Thyroid gland (tissue), 4 donors: Measurements from ENCODE around the gene CTIF. TPM values are rescaled to one million over a fixed set of nuclear protein-coding genes. Genes with fewer than 3 reads are reported as not detected.

ENCODE experiments used
- DNase-seq, 2 donors: peaks; one replicate each; pipeline ENCODE4 v3.0.0-alpha.2; 2019
- H3K27ac ChIP-seq, 3 donors: fragments of 200-600 bp; sonication (generic); 1 replicate in 2 of 3; 2 replicates in 1 of 3; pipeline ENCODE4 v1.5.1; 2016 to 2019; ENCODE audit warnings: mild to moderate bottlenecking in 1 of 3, moderate library complexity in 1 of 3
- H3K27me3 ChIP-seq: fragments of 200-600 bp; sonication (generic); one replicate; pipeline ENCODE4 v1.5.1; 2019
- H3K36me3 ChIP-seq, 2 donors: fragments of 200-600 bp; sonication (generic); one replicate each; pipeline ENCODE4 v1.5.1; 2016 to 2019
- H3K4me1 ChIP-seq, 2 donors: fragments of 200-600 bp; sonication (generic); one replicate each; pipeline ENCODE4 v1.5.1; 2017 to 2019
- H3K4me3 ChIP-seq, 3 donors: fragments of 200-600 bp; sonication (generic); replicated peaks in 1 of 3; 1 replicate in 2 of 3; 2 replicates in 1 of 3; pipeline ENCODE4 v1.5.1; 2016; ENCODE audit warnings: mild to moderate bottlenecking in 1 of 3
- H3K9me3 ChIP-seq: fragments of 200-600 bp; sonication (generic); one replicate; pipeline ENCODE4 v1.5.1; 2017
- POLR2A ChIP-seq, 2 donors: fragments of 450-650 bp; IDR thresholded peaks; one replicate each; pipeline ENCODE4 v1.6.1; 2017; ENCODE audit warnings: antibody characterized with exemption in 2 of 2, mild to moderate bottlenecking in 2 of 2, moderate library complexity in 1 of 2
- WGBS, 2 donors: methylation state at CpG; one replicate each; pipeline ENCODE4 v1.1.5; 2017; 5-methylcytosine and 5-hydroxymethylcytosine counted together
- intact Hi-C: fragments of 100-400 bp; cut with DNase I; formaldehyde crosslinking; loops from one replicate; pipeline ENCODE4 v1.15.1; 2023
- total RNA-seq, 4 donors: library from RNA; depleted of rRNA; stranded (reverse); fragments of >200 nt; gene quantifications; one replicate each; pipeline ENCODE4 v1.2.3, GENCODE V29; 2016
- TF ChIP-seq, protein P1 (sequence below), 6 experiments: fragments of 200-600 bp in 3 of 6; fragments of 450-650 bp in 3 of 6; sonication (generic) in 3 of 6; IDR thresholded peaks; one replicate each; pipeline ENCODE4 v1.5.1; 2016 to 2019; ENCODE audit warnings: antibody characterized with exemption in 6 of 6, mild to moderate bottlenecking in 2 of 6, inconsistent platforms in 1 of 6, moderate library complexity in 1 of 6

CTIF gene
- total RNA-seq, 4 donors from 2014 or later = 18.7 to 29.8 (median 23.6) TPM

- 90 to 92% methylated on average over 16 to 17 of the region's 18 CpGs for WGBS, 2 donors
These were observed 349.3 kb downstream of the CTIF start for GRCh38 chr18:48887905-48888772.

DNA sequence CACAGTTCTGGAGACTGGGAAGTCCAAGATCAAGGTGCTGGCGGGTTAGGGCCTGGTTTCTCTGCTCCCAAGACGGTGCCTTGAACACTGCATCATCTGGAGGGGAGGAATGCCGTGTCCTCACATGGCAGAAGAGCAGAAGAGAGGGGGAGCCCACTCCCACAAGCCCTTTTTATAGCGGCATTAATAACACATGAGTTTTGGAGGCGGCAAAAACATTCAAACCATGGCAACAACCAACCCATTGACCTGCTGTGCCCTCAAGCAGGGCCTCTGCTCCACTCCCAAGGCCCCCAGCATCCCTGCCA is 349.9 kb downstream of the CTIF start:
- WGBS, 2 donors = 92 to 94% methylated on average over 5 of the region's 5 CpGs
- Histone ChIP-seq H3K27me3 (no peaks in the 10 kb centered on the region), H3K27ac (no peak overlapping the region), H3K36me3 (no peaks in the 10 kb centered on the region), H3K4me3 (no peak overlapping the region), H3K9me3 (no peaks in the 10 kb centered on the region), H3K4me1 (peaks cover 7 to 18% of the 10 kb centered on the region in 2 donors)
- DNase-seq = no peak
- TF ChIP-seq, protein P1, sequence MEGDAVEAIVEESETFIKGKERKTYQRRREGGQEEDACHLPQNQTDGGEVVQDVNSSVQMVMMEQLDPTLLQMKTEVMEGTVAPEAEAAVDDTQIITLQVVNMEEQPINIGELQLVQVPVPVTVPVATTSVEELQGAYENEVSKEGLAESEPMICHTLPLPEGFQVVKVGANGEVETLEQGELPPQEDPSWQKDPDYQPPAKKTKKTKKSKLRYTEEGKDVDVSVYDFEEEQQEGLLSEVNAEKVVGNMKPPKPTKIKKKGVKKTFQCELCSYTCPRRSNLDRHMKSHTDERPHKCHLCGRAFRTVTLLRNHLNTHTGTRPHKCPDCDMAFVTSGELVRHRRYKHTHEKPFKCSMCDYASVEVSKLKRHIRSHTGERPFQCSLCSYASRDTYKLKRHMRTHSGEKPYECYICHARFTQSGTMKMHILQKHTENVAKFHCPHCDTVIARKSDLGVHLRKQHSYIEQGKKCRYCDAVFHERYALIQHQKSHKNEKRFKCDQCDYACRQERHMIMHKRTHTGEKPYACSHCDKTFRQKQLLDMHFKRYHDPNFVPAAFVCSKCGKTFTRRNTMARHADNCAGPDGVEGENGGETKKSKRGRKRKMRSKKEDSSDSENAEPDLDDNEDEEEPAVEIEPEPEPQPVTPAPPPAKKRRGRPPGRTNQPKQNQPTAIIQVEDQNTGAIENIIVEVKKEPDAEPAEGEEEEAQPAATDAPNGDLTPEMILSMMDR (IDR thresholded peaks at IDR 0.05) = no peak
- TF ChIP-seq POLR2A (IDR thresholded peaks at IDR 0.05) = no peak
- intact Hi-C loops = no loop called here

More at GRCh38 chr18:48887905-48888772, 349.3 kb downstream of the CTIF start:
- Histone ChIP-seq H3K4me3 (no peak overlapping the region), H3K27ac (no peak overlapping the region), H3K4me1 (peaks cover 2 to 12% of the 10 kb centered on the region in 2 donors), H3K36me3 (no peaks in the 10 kb centered on the region), H3K9me3 (no peaks in the 10 kb centered on the region), H3K27me3 (no peaks in the 10 kb centered on the region)
- TF ChIP-seq, protein P1 (IDR thresholded peaks at IDR 0.05) = no peak
- no peak for TF ChIP-seq POLR2A (IDR thresholded peaks at IDR 0.05)
- intact Hi-C loops = no loop called here
- DNase-seq = no peak

- Histone ChIP-seq H3K4me1 (peaks cover 7 to 21% of the 10 kb centered on the region in 2 donors), H3K4me3 (no peak overlapping the region), H3K36me3 (no peaks in the 10 kb centered on the region), H3K9me3 (no peaks in the 10 kb centered on the region), H3K27ac (no peak overlapping the region), H3K27me3 (no peaks in the 10 kb centered on the region)
- TF ChIP-seq, protein P1 (IDR thresholded peaks at IDR 0.05) = no peak
- no peak for TF ChIP-seq POLR2A (IDR thresholded peaks at IDR 0.05)
- intact Hi-C loops = no loop called here
- DNase-seq = peak; percentile 51 to 53
- 64 to 76% methylated on average over 10 to 14 of the region's 18 CpGs for WGBS, 2 donors
These were observed 350.5 kb downstream of the CTIF start for GRCh38 chr18:48889115-48889941.

DNA sequence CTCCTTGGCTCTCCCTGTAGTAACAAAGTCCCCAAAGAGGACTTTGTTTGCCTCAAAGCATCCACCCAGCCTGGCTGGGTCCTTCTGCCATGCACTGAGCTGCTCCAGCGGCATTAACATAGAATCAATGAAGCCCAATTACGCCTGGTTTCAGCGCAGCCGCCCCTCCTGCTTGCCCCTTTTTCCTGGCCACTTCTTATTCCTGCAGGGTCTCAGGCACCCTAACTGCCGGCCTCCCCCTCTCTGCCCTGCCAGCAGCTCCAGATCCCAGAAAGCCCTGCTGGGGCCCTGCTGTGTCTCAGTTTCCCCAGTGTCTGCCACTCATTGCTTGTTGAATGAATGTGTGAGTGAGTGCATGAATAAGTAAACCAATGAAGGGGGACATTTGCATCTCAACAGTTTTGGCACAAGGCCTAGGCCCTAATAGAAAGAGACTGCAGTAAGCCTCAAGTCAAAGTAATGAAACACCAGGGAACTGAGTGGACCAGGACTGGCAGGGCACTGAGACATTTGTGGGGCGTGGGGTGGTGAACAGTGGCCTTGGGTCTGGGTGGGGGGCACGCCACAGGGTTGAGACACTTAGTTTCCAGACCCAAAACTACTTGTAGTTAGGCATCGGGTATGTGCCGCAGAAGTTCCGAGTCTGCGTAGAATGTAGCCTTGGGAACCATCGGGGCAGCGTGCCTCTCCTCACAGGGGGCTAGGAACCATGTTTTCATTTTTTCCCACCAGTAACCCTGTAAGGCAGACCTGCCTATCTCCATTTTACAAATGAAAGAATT is 351.3 kb downstream of the CTIF start:
- intact Hi-C loops = no loop called here
- no peak for DNase-seq
- Histone ChIP-seq H3K27ac (no peak overlapping the region), H3K9me3 (no peaks in the 10 kb centered on the region), H3K27me3 (no peaks in the 10 kb centered on the region), H3K4me3 (no peak overlapping the region), H3K36me3 (no peaks in the 10 kb centered on the region), H3K4me1 (peaks cover 7 to 24% of the 10 kb centered on the region in 2 donors)
- TF ChIP-seq, protein P1 (IDR thresholded peaks at IDR 0.05) = no peak
- TF ChIP-seq POLR2A (IDR thresholded peaks at IDR 0.05) = no peak
- WGBS, 2 donors = 97 to 99% methylated on average over 12 to 13 of the region's 13 CpGs
